A375 (cell line): ENCODE measurements around the gene SLC35G4. TPM values are rescaled to one million over a fixed set of nuclear protein-coding genes. Genes with fewer than 3 reads are reported as not detected.

ENCODE experiments used
- small RNA-seq: library from RNA; depleted of rRNA; stranded (forward); fragments of <200 nt; gene quantifications from one replicate; pipeline ENCODE3, GENCODE V24; 2014
- total RNA-seq: library from RNA; depleted of rRNA; stranded (reverse); fragments of >200 nt; shearing (Covaris generic); gene quantifications from 2 replicates; pipeline ENCODE4 v1.2.3, GENCODE V29; 2014; rRNA removed

SLC35G4 gene
- total RNA-seq, result not detected in 2 replicates

DNA sequence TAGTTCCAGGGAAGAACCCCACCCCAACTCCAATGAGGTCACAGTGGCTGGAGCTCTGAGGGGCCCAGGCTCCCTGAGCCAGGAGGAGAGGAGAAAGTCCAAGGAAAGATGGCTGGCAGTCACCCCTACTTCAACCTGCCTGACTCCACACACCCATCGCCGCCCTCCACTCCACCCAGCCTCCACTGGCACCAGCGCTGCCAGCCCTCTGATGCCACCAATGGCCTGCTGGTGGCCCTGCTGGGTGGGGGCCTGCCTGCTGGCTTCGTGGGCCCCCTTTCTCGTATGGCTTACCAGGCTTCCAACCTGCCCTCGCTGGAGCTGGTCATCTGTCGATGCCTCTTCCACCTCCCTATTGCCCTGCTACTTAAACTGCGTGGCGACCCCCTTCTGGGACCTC, at the start of gene SLC35G4:
TSS of gene SLC35G4 (plus strand) at position 109 of the 400 bp plus-strand sequence. CDS start at position 109, 0 bp downstream.

Small RNAs within 50 kb of the gene (small RNA-seq; reads per million reads assigned to genes)
- not detected for gene AP001120.4

Other genes starting within 250 kb of the SLC35G4 start
- gene GNAL, start 79.7 kb downstream of the SLC35G4 start, total RNA-seq, result 1.5 and 2.3 TPM in 2 replicates
- gene CHMP1B, start 241.8 kb downstream of the SLC35G4 start, total RNA-seq, result 50.1 and 56.1 TPM in 2 replicates